ENCODE measurements around the gene LRCH1. TPM values are rescaled to one million over a fixed set of nuclear protein-coding genes. Genes with fewer than 3 reads are reported as not detected.

LRCH1 gene
- total RNA-seq, 1 donor from 2014 or later: 21.8 TPM

DNA sequence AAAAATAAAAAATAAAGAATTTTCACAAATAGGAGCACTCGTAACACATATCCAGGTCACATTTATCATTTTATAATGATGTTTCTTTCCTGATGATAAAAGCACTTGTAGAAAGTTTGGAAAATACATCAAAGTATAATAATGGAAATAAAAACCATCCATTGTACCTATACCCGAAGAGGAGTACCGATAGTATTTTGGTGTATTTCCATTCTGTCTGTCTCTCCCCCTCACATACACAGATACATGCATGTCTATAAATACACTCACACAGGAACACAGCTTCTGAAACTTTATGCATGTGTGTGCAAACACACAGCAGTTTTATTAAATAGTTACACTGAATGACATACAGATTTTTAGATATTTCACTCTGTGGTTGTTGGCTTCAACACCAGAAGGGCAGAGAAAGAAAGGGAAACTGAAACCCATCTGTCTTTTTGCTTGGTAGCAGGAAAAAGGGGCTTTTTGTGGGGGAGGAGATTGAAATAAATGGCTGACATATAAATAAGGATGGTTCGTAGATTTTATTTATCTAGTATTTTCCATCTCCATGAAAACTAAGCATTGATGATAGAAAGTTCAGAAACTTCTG lies 114.8 kb downstream of the LRCH1 start:
- peak; percentile 34 for DNase-seq

DNA sequence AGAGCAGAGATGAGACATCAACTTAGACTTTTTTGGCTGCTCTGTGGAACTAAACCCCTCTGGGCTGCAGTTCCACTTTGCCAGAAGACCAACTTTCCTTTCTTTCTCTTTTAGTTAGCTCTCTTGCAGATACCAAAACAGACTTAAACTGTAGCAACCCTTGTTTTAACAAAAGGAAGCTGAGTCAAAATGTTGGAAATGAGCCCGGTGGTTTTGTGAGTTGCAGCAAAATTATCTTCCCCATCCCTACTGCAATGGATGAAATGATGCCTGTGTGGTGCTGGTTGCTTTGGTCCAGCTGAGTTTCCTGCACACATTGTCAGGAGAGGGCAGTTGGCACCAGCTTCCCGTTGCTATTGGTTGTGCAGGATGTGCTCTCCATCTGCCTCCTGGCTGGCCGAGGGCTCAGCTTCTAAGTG lies 115.3 kb downstream of the LRCH1 start:
- peak; percentile 89 for DNase-seq

DNA sequence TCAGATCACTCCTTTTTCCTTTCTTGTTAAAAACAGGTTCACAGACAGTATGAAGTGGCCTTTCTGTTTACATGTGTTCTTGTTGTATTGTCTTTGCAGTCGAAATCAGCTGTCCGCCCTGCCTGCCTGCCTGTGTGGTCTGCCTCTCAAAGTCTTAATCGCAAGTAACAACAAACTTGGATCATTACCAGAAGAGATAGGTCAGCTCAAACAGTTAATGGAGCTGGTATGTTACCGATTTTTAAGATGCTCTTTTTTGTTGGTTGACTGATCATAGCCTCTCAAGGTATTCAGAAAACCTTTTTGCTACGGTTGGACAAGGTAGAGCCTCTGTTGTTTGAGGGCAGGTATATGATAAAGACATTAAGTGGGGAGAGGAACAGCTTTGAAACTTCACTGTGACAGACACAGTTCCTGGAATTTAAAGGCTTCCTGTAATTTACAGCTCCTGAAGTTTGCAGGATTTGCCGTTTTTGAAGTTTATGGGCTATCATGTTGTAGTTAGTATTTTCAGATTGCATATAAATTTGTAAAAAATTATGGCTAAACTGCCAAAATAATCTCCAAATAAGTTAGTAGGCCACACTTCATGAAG lies 116.1 kb downstream of the LRCH1 start:
- no peak for DNase-seq

DNA sequence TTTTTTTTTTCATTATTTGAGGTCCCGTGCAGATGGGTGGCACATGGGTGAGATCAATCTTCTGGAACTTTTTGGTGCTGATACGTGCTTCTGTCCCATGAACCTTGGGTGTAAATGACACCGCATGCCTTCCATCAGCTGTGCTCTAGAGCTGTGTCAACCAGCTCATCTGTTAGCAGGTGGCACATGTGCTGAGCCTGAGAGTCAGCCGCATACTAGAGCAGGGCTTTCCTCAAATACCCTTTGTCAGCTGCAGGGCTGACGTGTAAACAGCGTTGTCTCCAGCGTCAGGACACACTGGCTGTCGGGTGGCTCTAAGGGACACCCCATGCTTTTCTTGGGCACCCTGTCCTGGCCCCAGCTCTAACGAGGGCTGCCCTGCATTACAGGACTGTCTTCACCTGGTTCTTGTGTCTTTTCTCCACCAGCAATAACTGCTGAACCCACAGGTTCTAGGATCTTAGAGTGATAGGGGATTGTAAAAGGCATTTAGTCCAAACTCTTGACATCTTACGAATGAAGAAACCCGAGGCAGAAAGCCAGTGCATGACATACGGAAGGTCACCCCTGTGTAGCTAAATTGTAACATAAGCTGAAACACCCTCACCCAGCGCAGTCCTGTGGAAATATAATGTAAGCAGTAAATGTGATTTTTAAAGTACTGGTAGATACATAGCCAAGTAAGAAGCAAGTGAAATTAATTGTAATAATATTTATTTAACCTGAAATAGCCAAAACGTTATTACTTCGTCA lies 119.5 kb downstream of the LRCH1 start:
- DNase-seq: no peak

DNA sequence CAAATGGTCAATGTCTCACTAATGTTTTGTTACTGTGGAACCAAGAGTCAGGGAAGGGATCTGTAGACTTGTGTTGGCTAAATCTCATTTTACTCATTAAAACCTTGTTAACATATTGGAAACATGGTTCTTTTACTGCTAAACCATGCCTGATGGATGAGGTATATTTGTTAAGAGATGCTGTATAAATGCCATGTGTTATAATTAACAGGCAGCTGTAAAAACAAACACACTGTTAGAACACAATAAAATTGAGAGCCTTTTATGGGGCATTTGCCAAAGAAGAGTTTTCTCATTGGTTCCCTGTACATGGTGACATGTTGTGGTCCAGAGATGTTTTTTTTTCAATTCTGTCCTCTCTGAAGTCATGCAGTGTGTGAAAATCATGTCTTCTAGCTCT lies 122.0 kb downstream of the LRCH1 start:
- DNase-seq: peak; percentile 24

DNA sequence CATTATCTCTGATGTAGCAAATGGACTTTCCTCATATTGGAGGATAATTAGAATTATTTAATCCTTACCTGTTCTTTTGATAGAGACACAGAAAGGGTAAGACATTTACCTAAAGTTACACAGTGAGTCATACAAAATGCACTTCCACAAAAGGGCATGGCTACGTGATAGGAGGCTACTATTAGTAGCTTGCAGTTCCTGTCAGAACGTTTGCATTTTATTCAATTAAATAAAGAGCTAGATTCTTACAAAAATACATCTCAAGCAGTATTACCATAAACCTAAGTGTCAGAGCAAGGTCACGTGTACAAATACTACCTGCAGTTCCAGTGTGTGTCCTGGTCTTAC lies 123.4 kb downstream of the LRCH1 start:
- no peak for DNase-seq

DNA sequence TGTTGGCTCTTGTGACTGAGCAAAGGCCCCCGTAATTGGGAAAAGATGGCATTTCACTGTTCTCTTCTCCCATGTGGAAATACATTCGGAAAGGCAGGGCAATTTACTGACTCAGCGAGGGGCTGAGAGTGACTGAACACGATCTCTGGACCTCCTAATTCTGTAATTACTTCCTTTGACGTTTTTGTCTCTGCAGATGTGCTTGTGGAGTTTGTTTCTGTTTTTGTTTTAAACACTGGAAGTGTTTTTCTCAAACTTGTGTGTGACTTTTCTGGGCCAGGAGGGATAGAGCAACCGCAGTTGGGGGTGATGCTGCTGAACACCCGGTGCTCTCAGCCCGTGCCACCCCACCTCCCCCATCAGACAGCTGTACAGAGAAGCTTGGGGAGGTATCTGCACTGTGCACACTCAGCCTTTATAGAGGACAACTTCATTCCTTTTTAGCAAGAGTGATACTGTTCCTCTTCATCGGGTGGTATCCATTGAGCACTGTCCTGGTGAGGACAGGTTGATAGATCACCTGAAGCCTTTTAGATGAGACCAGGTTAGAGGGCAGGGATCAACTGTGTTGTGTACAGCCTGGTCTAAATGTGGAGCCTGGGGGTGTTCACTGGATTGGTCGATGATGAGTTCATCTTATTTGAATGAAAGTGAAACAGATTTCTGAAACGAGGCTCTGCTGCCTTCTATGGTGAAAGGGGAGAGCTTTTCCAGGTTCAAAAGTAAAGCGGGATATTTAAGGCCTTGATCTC lies 126.6 kb downstream of the LRCH1 start:
- peak; percentile 62 for DNase-seq

DNA sequence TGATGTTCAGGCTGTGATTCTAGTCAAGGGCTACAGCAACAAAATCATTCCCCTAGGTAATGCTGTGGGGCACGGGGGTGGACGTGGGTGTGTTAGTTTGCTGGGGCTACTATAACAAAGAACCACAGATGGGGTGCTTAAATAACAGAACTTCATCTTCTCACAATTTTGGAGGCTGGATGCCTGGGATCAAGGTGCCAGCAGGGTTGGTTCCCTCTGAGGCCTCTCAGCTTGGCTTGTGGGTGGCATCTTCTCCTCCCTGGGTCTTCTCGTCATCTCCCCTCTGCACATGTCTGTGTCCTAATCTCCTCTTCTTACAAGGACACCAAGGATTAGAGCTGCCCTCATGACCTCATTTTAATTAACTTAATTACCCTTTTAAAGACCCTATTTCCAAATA lies 129.0 kb downstream of the LRCH1 start:
- DNase-seq: no peak

DNA sequence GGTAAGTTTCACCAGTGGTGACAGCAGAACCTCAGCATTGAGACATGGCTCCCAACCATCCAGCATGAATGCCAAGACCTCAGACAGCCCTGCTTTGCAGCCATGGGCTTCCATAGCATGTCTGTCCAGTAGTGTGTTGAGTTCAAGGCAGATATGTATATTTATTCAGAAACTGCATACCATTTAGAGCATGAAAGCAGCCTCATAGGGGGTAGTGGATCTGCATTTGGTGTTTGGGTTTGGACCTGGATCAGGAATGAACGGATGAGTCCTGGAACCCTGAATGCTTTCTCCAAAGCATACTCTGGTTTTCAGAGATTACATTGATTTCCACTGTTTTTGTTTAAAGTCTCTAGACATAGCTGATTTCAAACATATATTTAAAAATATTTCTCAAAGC lies 129.7 kb downstream of the LRCH1 start:
- no peak for DNase-seq

DNA sequence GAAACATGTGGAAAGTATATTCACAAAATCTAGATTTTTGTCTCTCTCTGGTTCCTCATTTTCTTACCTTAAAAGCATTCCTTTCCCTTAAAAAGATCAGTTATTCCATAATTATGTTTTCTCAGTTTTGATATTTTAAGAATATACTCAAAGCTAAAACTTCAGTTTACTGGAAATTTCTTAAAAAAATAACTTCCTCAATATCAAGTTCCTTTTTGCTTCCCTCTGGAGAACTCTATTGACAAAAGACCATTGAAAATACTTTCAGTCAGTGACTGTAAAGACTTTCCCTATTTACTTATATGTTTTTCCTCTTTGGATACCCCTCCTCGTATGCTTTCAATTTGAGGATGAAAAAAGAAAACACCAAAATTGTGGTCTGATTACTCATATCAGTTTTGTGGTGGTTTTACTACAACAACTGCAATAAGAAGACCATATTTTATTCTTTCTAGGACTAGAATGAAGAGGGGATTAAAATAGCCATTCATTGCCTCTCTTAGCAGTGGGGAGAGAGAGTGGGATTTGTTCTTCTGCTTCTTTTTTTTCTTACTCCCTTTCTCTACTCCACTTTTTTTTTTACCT lies 130.8 kb downstream of the LRCH1 start:
- DNase-seq: no peak

DNA sequence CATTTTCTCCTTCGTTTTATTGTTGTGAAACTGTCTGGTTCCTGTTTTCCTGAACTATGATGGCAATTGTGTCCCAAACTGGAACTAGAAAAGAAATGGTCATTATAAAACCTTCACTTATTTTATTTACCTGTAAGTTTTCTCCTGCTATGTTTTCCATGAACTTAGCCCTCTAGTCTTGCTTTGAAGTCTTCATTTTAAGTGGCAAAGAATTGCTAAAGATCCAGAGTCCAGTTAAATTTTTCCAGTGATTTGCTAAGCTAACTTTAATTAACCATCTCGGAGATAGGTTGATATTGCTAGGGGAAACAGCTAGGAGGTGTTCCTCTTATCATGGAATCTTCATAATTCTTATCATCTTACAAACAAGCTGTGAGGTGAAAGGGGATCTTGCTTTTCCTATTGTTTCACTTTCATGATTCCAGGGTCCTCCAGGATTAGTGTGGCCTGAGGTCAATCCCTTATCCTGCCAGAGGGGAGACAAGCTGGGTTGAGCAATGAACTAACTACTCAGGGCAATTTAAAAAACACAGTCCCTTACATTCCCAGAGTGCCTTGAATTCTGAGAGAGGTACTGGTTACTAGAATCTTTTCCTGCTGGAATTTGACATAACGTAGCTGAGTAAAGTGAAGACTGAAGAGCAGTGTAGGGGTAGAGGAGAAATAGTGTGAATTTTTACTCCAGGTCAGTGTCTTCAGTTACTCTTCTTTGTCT lies 131.5 kb downstream of the LRCH1 start:
- DNase-seq: peak; percentile 37

DNA sequence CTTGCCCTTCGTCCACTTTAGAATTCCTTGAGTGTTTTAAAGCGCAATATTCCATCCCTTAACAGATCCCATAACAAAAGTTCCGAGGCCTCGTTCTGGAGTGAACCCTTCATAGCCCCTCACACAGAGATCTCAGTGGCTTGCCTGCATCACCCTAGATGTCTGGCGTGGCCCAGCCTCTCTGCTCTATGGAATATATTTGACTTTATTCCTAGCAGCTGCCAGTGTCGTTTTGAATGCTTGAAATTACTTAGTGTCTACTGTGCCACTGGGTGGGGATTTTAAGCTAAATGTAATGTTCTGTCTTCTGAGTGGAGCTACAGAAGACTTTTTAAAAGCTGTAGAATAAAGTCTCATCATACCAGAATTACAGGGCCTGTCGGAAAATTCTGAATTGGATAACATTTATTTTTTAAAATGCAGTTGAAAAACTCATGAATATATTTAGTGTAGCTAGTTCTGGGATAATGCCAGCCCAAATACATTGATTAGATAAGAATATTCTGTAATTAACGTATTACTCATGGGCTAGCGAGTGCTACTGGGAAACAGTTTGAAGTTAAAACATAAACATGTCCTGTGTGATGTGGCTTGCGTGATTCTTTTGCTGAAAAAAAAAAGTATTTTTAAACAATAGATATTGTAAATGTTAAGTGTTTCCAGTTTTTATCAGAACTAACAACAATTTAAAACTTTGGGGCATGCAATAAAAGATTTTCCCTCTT lies 132.2 kb downstream of the LRCH1 start:
- DNase-seq: no peak

DNA sequence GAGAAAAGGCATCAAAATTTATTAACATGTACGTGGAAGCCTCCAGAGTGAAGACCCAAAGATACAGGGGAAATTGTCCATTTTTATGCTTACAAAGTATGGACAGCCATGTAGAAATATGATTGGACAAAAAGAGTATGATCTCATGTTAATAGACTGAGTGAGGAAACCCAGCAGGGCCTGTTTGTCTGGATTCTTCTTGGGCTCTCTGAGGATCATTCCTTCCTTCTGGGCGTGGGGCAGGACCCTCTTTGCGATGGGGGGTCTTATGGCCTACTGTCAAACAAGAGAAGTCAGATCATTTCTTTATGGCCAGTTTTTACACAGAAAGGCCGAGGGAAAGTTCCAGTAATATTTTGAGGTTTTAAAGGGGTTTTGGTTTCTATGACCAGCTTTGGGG lies 133.2 kb downstream of the LRCH1 start:
- DNase-seq: no peak

DNA sequence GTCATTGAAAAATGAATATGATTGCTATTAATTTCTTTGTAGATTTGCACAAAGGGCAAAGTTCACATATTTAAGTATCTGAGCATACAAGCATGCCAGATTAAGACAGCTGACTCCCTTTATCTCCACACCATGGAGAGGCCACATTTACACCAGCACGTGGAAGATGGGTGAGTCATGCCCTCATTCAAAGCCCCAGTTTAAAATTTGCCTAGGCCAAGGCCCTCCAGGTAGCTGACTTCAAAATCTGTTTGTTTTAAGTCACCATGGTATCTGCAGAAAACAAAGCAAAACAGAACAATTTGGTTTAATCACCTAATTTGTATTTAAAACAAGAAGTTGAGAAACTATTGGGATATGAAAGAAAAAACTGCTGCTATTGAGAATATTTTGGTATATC lies 134.8 kb downstream of the LRCH1 start:
- DNase-seq: peak; percentile 23

DNA sequence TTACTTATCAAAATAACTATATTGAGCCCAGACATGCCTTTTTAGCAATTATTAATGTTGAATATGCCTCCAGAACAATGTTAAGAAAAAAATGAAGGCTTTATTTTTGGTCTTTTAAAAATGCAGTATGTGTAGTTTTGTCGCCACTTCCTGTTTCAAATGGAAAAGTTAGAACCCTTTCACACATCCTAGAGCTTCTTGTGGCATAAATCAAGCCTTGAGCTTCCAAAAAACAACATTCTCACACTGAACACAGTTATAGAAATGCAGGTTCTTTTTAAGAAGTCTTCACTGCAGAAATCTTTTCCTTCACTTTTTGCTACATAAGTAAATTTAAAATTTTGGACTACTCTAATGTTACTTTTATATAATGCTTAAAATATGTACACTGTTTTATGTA lies 135.3 kb downstream of the LRCH1 start:
- no peak for DNase-seq

DNA sequence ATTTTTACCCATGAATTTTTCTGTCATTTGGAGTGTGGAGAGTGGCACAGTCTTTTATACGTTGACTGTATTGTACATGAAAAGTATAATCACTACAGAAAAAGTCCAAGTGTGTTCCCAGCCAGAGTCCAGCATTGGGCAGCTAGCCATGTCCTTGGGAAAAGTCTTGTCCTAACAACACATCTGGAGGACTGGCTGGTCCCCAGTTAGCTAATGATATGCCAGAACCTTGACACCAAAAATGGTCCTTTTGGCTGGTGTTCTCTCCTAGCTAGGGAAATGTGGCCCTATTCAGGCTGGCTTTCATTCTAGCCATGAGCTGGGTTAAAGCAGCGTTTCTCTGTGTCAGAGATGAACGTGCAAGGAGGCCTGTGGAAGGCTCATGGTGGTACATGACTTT lies 145.0 kb downstream of the LRCH1 start:
- DNase-seq: no peak

DNA sequence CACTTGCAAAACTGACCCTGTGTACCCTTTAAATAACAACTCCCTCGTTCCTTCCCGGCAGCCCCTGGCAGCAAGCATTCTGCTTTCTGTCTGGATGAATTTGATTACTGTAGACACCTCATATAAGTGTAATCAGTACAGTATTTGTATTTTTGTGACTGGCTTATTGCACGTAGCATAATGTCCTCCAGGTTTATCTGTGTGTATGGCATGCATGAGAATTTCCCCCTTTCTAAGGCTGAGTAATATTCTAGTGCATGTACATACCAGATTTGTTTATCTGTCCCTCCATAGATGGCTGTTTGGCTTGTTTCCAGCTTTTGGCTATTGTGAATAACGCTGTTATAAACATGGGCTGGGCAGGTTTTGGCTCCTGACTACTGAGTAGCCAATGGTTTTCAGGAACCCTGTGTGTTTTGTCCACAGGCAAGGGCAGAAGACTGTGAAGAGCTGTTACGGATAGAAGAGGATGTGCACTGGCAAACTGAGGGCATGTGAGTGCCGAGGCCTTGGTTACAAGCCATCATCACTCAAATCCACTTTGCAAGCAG lies 146.0 kb downstream of the LRCH1 start:
- DNase-seq: peak; percentile 80

DNA sequence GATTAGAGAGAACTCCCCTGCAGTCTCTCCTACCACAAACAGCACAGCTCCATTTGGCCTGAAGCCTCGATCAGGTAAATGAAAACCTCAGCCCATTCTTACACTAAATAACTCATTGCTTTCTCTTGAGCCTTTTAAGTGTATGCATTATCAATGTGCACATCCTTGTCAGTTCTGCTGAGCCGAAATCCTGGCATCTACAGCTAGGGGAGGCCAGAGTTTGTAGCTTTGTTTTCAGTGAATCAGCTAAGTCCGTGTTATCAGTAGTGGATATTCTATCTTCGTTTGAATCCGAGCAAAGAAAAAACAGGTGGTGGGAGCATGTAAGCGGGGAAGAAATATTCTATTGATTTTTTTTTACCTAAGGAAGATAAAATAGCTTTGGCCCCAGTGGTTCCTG lies 159.6 kb downstream of the LRCH1 start:
- no peak for DNase-seq

DNA sequence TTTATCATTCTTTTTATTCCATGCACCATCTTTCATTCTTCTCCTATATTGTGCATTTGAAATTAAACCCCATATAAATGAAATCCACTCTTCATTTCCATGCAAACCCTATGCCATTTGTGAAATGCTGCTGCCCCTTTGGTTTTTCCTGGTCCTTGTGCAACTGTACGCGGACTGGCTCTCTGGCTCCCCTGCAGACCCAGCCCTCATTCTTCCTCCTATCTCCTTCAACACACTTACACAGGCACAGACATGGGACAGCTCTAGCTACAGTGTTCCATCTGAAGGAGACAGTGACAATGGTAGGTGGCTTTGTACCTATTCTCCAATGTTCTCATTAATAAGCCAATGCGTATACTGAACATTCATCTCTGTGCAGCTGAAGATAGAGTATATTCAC lies 162.4 kb downstream of the LRCH1 start:
- no peak for DNase-seq

DNA sequence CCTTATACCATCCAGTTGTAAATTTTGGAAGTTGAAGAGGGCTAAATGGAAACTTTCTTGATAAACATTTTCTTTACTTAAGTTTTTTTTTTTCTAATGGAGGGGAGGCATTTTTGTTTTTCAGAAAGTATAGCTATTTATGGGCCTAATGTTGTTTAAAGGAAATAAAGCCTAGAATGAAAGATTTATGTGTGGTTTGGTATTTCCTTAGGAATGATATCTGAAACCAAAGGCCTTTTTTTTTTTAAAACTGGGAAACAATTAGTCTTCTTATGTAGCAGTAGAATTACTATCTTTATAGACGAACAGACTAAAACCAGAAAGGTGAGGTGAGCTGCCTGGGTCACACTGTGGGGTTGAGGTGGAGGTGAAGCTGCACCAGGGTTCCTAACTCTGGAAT lies 163.9 kb downstream of the LRCH1 start:
- DNase-seq: peak; percentile 59

DNA sequence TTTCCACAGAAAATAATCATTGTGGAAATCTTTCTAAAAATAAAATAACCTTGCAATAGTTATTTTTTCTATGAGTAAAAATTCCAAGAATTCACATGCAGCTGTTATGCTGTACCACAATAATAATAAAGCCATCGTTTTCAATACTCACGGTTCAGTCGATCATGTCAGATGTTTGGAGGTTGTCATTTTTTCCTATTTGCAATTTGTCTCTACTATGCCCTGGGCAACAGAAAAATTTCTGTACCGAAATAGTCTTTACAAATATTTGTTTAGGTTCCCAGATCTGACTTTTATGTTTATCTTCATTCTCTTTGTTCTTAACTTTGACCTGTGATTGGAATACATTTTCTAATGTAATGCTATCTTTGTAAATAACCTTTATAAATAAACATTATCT lies 164.3 kb downstream of the LRCH1 start:
- DNase-seq: peak; percentile 13

DNA sequence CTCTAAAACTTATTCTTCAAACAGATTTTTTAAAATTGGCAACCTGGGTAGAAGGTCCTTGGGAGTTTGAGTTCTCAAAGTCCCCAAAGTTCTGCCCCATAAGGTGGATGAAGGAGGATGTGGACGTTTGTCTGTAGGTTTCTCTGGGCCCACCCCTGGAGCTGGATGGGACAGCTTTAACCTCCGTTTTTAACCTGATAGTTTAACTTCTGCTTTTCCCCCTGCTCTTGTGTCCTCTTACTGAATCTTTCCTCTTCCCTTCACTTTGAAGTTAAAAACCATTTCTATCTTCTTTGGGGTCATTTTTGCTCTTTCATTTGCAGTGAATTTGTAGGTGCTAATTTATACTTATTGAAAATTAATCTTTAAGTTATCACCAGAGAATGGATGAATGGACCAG lies 164.9 kb downstream of the LRCH1 start:
- DNase-seq: no peak
